Mesodermal cell (in vitro differentiated cells): Measurements from ENCODE around the gene KCND3.

Source experiments
- H3K27ac ChIP-seq: 2 replicates; pipeline ENCODE4 v1.7.0; 2013; ENCODE audit warnings: mild to moderate bottlenecking, low read depth, low read length, moderate library complexity; ENCODE audit not compliant: severe bottlenecking
- H3K36me3 ChIP-seq: 2 replicates; pipeline ENCODE4 v1.7.1; 2013; ENCODE audit warnings: mild to moderate bottlenecking, low read length, moderate library complexity; ENCODE audit not compliant: control insufficient read depth, insufficient read depth
- H3K4me1 ChIP-seq: one replicate; pipeline ENCODE4 v1.7.1; 2013; ENCODE audit warnings: mild to moderate bottlenecking, low read length; ENCODE audit not compliant: insufficient read depth, control insufficient read depth, poor library complexity, severe bottlenecking
- H3K4me3 ChIP-seq: 2 replicates; pipeline ENCODE4 v1.7.0; 2013; ENCODE audit warnings: low read length, control low read depth, mild to moderate bottlenecking; ENCODE audit not compliant: insufficient read depth, poor library complexity, severe bottlenecking; ENCODE audit errors: extremely low read depth
- H3K9me3 ChIP-seq: 2 replicates; pipeline ENCODE4 v1.7.1; 2013; ENCODE audit warnings: mild to moderate bottlenecking, low read length, moderate library complexity; ENCODE audit not compliant: control insufficient read depth
- WGBS, 2 experiments: methylation state at CpG; one replicate each; pipeline ENCODE4 v1.1.5; 2013; ENCODE audit warnings: missing lambda C conversion rate in 2 of 2; ENCODE audit not compliant: insufficient coverage in 2 of 2; 5-methylcytosine and 5-hydroxymethylcytosine counted together

KCND3 gene

DNA sequence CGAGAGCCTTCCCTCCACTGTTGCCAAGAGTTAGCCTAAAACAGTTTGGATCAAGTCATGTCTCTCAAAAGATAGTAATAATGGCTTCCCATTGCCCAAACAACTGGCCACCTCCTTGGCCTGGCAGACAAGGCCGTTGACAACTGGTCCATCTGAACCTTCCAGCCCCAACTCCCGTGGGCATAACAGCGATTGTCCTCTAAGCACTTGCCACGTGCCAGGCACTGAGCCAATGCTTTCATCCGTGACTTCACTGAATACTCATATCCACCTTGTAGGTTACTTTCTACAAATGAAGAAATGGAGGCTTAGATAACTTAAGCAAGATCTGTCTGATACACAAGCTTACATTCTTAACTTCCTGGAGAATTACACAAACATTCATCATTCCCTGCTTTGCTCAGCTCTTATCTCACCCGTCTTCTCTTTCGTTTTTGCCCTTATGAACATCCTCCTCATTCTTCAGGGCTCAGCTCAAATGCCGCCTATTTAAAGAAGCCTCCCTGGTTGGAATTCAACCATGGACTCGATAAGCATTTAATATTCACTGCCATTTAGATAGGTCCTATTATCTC, 106.4 kb downstream of the KCND3 start:
- H3K36me3 ChIP-seq, result no peaks in the 10 kb centered on the region
- no peaks in the 10 kb centered on the region for H3K4me1 ChIP-seq
- no peak overlapping the region for H3K4me3 ChIP-seq
- H3K27ac ChIP-seq, result no peak overlapping the region
- H3K9me3 ChIP-seq, result no peaks in the 10 kb centered on the region
- WGBS, 2 experiments, result 96 to 97% methylated on average over 6 to 8 of the region's 10 CpGs

DNA sequence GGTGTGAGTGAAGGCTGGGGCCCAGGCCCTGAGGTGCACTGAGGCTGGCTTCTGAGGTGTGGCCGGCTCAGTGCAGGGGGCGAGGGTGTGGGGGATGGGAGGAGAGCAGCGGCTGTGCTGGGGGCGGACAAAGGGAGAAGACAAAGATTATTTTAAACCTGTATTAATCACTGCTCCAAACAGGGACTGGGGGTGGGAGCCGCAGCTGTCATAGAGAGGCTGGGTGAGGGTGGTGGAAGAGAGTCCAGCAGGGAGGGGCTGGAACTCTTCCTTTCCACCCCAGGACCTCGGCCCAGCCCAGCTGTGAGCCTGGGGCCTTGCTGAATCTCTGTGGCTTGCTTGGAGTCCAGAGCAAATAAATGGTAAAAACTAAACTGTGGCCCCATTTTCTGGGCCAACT, 106.9 kb downstream of the KCND3 start:
- Histone ChIP-seq H3K4me1 (no peaks in the 10 kb centered on the region), H3K36me3 (no peaks in the 10 kb centered on the region), H3K9me3 (no peaks in the 10 kb centered on the region), H3K27ac (no peak overlapping the region), H3K4me3 (no peak overlapping the region)
- WGBS, 2 experiments, result 90% methylated on average over 2 of the region's 6 CpGs; no CpG with 5 or more reads in 1 of the 2 experiments

DNA sequence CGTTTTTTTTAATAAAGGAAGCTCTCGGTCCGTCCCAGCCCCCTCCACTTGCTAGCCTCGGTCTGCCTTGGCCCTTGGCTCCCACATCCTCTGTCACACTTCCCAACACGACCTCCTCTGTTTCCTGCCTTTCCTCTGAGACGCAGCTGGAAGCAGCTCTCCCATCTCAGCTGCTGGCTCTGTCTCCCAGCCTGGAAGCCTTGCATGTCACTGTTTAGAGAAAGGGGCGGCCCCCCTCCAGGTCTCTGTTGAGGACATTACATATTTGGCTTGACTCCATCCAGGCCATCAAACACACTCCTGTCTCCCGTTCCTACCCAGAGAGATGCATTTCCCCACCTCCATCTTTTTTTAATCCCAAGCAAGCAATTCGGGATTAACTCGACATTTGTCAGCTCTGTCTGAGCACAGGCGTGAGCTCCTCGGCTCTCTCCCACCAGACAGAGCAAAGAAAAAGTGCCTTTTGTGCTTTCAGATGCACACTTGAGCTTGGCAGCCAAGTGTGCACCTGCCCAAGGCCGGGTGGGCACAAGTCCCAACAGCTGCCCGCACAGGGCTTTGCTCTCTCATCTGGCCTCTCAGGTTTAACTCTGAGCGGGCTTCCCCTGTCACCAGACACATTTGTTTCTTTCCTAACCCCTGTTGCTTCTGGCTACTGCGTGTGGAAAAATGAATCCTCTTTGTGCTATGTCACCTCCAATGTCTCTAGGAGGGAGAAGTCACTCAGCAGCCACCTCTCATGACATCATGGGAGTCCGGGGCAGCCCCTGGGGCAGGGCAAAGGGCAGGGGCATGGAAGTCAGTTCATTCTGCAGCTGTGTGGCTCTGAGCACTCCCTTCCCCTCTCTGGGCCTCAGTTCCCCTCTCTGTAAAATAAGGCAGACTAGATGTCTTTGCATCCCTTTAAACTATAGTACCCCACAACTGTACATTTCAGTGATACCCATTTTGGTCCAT, 108.3 kb downstream of the KCND3 start:
- no peaks in the 10 kb centered on the region for H3K4me1 ChIP-seq
- WGBS, 2 experiments, result 74 to 76% methylated on average over 16 of the region's 17 CpGs
- no peak overlapping the region for H3K4me3 ChIP-seq
- H3K36me3 ChIP-seq, result no peaks in the 10 kb centered on the region
- H3K9me3 ChIP-seq, result no peaks in the 10 kb centered on the region
- no peak overlapping the region for H3K27ac ChIP-seq

DNA sequence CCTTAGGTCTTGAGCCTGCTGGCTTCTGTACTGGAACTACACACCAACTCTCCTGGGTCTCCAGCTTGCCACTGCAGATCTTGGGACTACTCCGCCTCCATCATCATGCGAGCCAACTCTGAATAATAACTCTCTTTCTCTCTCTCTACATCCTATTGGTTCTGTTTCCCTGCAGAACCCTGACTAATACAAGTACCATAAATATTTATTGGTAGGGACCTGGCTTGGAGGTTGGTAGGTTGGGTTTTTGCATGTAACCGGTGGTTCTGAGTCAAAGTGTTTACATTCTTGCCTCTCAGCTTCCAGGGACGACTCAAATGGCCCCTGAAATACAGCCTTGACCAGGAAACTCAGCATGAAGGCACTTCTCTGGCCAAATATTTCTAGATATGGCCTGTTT, 110.4 kb downstream of the KCND3 start:
- Histone ChIP-seq H3K4me1 (no peaks in the 10 kb centered on the region), H3K9me3 (no peaks in the 10 kb centered on the region), H3K27ac (no peak overlapping the region), H3K4me3 (no peak overlapping the region), H3K36me3 (no peaks in the 10 kb centered on the region)
- WGBS, 2 experiments, result 71 to 78% methylated on average over 2 of the region's 4 CpGs

DNA sequence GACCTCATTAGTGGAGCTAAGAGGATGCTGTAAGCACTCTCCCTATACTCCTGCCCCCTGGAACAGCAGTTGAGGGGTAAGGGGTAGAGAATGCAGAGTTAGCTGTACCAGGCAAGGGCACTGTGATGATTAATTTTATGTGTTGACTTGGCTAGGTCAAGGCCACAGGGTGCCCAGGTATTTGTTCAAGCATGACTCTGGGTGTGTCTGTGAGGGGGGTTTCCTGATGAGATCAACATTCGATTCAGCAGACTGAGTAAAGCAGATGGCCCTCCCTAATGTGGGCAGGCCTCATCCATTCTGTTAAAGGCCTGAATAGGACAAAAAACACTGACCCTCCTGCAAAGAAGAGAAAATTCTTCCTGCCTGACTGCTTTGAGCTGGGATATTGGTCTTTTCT, 110.8 kb downstream of the KCND3 start:
- H3K4me1 ChIP-seq, result no peaks in the 10 kb centered on the region
- no peak overlapping the region for H3K4me3 ChIP-seq
- WGBS, 2 experiments, result 80% methylated on average over 1 of the region's 1 CpG; no CpG with 5 or more reads in 1 of the 2 experiments
- no peaks in the 10 kb centered on the region for H3K36me3 ChIP-seq
- no peaks in the 10 kb centered on the region for H3K9me3 ChIP-seq
- H3K27ac ChIP-seq, result no peak overlapping the region

DNA sequence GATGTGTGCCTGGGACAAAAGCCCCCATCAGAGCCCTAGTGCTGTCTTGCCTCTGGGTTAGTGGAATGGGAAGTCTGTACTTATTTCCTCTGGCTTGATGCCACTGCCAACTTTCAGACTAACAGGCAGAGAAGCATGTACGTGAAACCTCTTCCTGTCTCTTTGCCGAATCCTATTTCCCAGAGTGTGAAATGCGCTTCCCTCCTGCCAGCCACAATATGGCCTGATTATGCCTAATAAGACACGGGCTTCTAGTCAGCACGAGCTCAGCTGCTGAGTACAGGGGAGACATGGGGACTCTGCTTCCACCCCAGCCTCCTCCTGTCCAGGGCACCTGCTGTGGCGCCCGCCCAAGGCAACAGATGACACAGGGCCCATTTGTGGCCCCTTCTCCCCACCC, 111.4 kb downstream of the KCND3 start:
- Histone ChIP-seq H3K4me1 (no peaks in the 10 kb centered on the region), H3K36me3 (no peaks in the 10 kb centered on the region), H3K9me3 (no peaks in the 10 kb centered on the region), H3K27ac (no peak overlapping the region), H3K4me3 (no peak overlapping the region)
- 91 to 100% methylated on average over 4 to 5 of the region's 7 CpGs for WGBS, 2 experiments

DNA sequence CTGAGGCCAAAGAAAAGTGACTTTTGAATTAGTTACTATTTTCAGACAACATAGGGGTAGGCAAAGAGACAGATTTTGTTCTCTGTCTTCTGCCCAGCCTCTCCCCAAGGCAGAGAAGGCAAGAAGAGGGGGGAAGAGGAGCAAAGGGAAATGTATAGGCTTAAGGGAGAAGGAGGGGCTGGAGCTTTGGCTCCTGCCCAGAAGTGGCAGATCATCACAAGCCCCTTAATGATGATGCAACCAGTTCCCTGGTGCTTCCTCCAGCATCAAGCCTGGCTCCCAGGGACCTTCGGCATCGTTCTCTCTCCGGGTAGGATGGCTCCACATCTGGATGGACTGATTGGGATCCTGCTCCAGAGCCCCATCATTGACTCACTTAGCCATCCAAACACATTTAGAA, 112.8 kb downstream of the KCND3 start:
- Histone ChIP-seq H3K36me3 (no peaks in the 10 kb centered on the region), H3K9me3 (no peaks in the 10 kb centered on the region), H3K4me1 (no peaks in the 10 kb centered on the region), H3K27ac (no peak overlapping the region), H3K4me3 (no peak overlapping the region)
- WGBS, 2 experiments, result 85% methylated on average over 3 of the region's 3 CpGs; no CpG with 5 or more reads in 1 of the 2 experiments

DNA sequence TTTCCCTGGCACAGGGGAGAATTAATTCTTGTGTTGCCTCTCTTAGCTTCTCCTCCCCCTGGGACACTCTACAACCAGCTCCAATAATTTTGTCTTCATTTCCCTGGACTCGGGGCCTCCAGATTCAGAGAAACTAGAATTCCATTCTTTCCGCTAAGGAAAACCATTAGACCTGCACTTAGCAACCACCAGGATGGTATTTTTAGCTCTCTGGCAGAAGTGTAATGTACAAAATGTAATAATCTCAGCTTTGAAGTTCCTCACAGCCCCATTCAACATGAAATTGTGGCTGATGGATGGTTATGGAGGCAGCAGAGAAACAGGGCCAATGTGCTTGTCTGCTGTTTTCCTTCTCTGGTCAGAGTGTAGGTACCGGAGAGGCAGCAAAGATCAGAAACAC, 113.8 kb downstream of the KCND3 start:
- Histone ChIP-seq H3K9me3 (no peaks in the 10 kb centered on the region), H3K4me3 (no peak overlapping the region), H3K4me1 (no peaks in the 10 kb centered on the region), H3K27ac (no peak overlapping the region), H3K36me3 (no peaks in the 10 kb centered on the region)
- WGBS, 2 experiments, result 83 to 100% methylated on average over 1 of the region's 3 CpGs

DNA sequence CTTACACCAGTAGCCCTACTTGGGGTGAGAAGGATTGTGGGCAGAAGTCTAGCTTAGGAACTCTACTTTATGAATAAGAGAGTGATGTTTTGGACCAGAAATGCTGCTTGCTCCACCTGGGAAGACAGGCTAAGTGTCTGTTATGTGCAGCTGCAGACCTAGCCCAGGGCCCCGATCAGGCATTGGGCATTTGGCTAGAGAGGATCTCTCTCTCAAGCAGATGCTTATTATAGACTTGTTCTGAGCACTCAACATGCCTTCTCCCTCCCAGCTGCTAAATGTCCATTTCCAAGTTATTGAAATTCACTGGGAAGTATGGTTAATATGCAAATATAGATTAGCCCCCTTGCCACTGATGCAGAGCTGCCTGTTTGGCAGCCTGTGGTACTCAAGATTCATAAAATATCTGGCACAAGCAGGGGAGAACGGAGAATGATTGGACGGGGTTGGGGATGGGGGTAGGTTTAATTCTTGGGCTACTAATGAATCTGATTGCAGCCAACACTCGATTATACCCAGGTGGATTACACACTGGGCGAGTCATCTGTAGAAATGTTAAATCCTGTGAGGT, 115.9 kb downstream of the KCND3 start:
- no peaks in the 10 kb centered on the region for H3K9me3 ChIP-seq
- H3K4me3 ChIP-seq, result no peak overlapping the region
- no peaks in the 10 kb centered on the region for H3K4me1 ChIP-seq
- 92 to 93% methylated on average over 3 to 5 of the region's 5 CpGs for WGBS, 2 experiments
- H3K36me3 ChIP-seq, result no peaks in the 10 kb centered on the region
- H3K27ac ChIP-seq, result no peak overlapping the region

DNA sequence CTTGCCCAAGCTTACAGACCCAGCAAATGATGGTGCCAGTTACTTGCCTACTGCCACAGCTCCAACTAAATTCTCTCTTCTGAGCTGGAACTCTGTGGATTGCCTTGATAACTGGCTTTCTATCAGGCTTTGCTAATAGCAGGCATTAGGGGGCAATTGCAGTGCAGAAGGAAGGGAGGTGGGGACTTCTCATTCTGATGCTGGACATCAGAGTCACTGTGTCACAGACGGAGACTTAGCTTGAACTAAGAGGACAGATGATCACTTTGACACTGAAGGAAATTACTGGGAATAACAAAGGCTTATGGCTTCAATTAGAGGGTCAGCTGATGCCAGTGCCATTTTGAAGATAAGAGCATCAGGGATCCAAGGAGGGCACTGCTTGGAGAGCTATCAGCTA, 119.3 kb downstream of the KCND3 start:
- Histone ChIP-seq H3K4me1 (no peaks in the 10 kb centered on the region), H3K27ac (no peak overlapping the region), H3K36me3 (no peaks in the 10 kb centered on the region), H3K9me3 (no peaks in the 10 kb centered on the region), H3K4me3 (no peak overlapping the region)
- WGBS, 2 experiments, result 85 to 100% methylated on average over 1 of the region's 1 CpG
